Measurements from ENCODE around the gene TCAIM.
A peak's percentile ranks its signal among the peaks of the same experiment; 100 is the strongest.

TCAIM gene

DNA sequence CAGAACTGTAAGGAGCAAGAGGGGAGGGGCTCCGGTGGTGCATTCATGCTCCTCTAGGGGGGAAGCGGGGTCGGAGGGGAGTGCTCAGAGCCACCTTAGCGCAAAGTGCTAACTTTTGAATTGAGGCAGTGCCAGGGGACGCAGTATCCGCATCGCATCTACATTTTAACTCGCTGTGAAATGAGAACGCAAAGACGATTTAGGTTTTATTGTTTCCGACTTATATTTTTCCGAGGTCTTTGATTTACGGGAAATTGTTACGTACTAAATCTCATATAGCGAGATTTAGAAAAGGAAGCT is 212 bp downstream of the TCAIM start:
- peak overlapping the region; percentile 81 for H3K4me2 ChIP-seq (ENCODE audit: insufficient read depth, low read length)
- H3K36me3 ChIP-seq (ENCODE audit: insufficient read depth, low read length): 0 out of 2 replicates have a peak, but pooled peaks cover 2% of the 10 kb centered on the region
- peaks cover 31% of the 10 kb centered on the region for H3K79me2 ChIP-seq (ENCODE audit: insufficient read depth, low read length)
- no peak for DNase-seq
- peak overlapping the region; percentile 96 for H3K27ac ChIP-seq (ENCODE audit: low read length)
- peaks cover 25% of the 10 kb centered on the region for H3K4me1 ChIP-seq (ENCODE audit: insufficient read depth, low read length)
- peak overlapping the region; percentile 45 to 69 for H3K4me3 ChIP-seq (ENCODE audit: low read depth in 1 of 2, low read length in 2 of 2)
- H3K9me3 ChIP-seq (ENCODE audit: insufficient read depth, low read length, severe bottlenecking): no peaks in the 10 kb centered on the region
- no peaks in the 10 kb centered on the region for H3K27me3 ChIP-seq (ENCODE audit: insufficient read depth, low read length, poor library complexity)
- H4K20me1 ChIP-seq (ENCODE audit: insufficient read depth, low read length): no peaks in the 10 kb centered on the region
- TF ChIP-seq, protein P1, sequence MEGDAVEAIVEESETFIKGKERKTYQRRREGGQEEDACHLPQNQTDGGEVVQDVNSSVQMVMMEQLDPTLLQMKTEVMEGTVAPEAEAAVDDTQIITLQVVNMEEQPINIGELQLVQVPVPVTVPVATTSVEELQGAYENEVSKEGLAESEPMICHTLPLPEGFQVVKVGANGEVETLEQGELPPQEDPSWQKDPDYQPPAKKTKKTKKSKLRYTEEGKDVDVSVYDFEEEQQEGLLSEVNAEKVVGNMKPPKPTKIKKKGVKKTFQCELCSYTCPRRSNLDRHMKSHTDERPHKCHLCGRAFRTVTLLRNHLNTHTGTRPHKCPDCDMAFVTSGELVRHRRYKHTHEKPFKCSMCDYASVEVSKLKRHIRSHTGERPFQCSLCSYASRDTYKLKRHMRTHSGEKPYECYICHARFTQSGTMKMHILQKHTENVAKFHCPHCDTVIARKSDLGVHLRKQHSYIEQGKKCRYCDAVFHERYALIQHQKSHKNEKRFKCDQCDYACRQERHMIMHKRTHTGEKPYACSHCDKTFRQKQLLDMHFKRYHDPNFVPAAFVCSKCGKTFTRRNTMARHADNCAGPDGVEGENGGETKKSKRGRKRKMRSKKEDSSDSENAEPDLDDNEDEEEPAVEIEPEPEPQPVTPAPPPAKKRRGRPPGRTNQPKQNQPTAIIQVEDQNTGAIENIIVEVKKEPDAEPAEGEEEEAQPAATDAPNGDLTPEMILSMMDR (IDR thresholded peaks at IDR 0.05; ENCODE audit: borderline replicate concordance, extremely low read depth, low read length, poor library complexity, severe bottlenecking): no peak
- no peak for TF ChIP-seq EZH2 (IDR thresholded peaks at IDR 0.05; ENCODE audit: borderline replicate concordance, low read depth, low read length, severe bottlenecking)
- H3K9ac ChIP-seq (ENCODE audit: low read depth, low read length): peak overlapping the region; percentile 70
- peak overlapping the region; percentile 95 for H2AFZ ChIP-seq (ENCODE audit: low read depth, low read length)
- no peak for ATAC-seq (ENCODE audit: insufficient read depth, low read depth)

DNA sequence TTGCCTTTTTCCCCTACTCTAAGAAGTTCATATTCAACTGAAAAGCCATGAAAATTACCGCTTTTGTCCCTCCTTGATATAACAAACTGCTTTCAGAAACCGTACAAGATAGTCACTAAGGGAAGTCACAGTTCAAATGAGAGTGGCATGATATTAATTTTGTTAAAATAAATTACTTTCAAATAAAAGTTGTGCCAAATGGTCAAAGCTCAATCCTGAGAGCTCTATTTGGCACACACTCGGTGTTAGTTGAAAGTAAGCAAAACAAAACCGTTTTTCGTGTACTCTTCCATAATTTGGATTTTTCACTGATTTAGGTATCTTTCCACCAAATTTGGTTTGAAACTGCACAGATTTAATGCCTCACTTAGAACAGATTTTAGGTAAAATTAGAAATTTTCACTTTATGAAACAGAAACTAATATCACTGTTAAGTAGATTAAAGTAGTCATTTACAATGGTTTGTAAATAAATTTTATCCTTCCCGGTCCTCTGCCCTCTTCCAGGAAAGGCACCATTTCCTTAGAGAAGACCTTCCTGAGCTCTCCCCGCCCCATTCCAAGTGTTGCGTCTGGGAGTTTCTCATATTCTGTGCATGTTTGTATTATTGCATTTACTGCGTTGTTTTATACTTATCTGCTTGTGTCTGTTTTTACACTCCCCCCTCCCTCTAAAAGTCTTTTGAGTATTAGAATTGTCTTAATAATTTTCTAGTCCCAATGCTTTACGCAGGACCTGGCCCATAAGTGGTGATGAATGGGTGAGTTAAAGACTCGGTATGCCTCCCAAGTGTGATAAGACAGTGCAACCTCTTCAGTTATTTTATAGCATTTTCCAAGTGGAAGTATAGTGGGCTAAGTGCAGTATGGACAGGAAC is 853 bp downstream of the TCAIM start:
- Histone ChIP-seq H3K9me3 (ENCODE audit: insufficient read depth, low read length, severe bottlenecking) (no peaks in the 10 kb centered on the region), H2AFZ (ENCODE audit: low read depth, low read length) (peak overlapping the region; percentile 95), H3K9ac (ENCODE audit: low read depth, low read length) (peak overlapping the region; percentile 70), H3K36me3 (ENCODE audit: insufficient read depth, low read length) (0 out of 2 replicates have a peak, but pooled peaks cover 2% of the 10 kb centered on the region), H3K4me3 (ENCODE audit: low read depth in 1 of 2, low read length in 2 of 2) (peak overlapping the region; percentile 45 to 69), H4K20me1 (ENCODE audit: insufficient read depth, low read length) (no peaks in the 10 kb centered on the region), H3K27me3 (ENCODE audit: insufficient read depth, low read length, poor library complexity) (no peaks in the 10 kb centered on the region), H3K4me1 (ENCODE audit: insufficient read depth, low read length) (peaks cover 25% of the 10 kb centered on the region), H3K4me2 (ENCODE audit: insufficient read depth, low read length) (peak overlapping the region; percentile 81), H3K27ac (ENCODE audit: low read length) (peak overlapping the region; percentile 96), H3K79me2 (ENCODE audit: insufficient read depth, low read length) (peaks cover 36% of the 10 kb centered on the region)
- DNase-seq (no peak), ATAC-seq (ENCODE audit: insufficient read depth, low read depth) (no peak)
- no peak for TF ChIP-seq EZH2 (IDR thresholded peaks at IDR 0.05; ENCODE audit: borderline replicate concordance, low read depth, low read length, severe bottlenecking)
- TF ChIP-seq, protein P1 (IDR thresholded peaks at IDR 0.05; ENCODE audit: borderline replicate concordance, extremely low read depth, low read length, poor library complexity, severe bottlenecking): no peak

- H3K4me3 ChIP-seq (ENCODE audit: low read depth in 1 of 2, low read length in 2 of 2): peak overlapping the region in 1 of 2 experiments; percentile 69; a peak in 2 of 4 replicates
These were observed 1.5 kb downstream of the TCAIM start for GRCh38 chr3:44340058-44340395.

More at GRCh38 chr3:44340058-44340395, 1.5 kb downstream of the TCAIM start:
- H3K27ac ChIP-seq (ENCODE audit: low read length): no peak overlapping the region
- H3K79me2 ChIP-seq (ENCODE audit: insufficient read depth, low read length): peaks cover 36% of the 10 kb centered on the region
- no peaks in the 10 kb centered on the region for H4K20me1 ChIP-seq (ENCODE audit: insufficient read depth, low read length)
- peaks cover 25% of the 10 kb centered on the region for H3K4me1 ChIP-seq (ENCODE audit: insufficient read depth, low read length)
- H3K9ac ChIP-seq (ENCODE audit: low read depth, low read length): peak overlapping the region; percentile 70; the same call in 1 of the 2 replicates
- no peaks in the 10 kb centered on the region for H3K27me3 ChIP-seq (ENCODE audit: insufficient read depth, low read length, poor library complexity)
- ATAC-seq (ENCODE audit: insufficient read depth, low read depth): no peak
- no peak for TF ChIP-seq EZH2 (IDR thresholded peaks at IDR 0.05; ENCODE audit: borderline replicate concordance, low read depth, low read length, severe bottlenecking)
- TF ChIP-seq, protein P1 (IDR thresholded peaks at IDR 0.05; ENCODE audit: borderline replicate concordance, extremely low read depth, low read length, poor library complexity, severe bottlenecking): no peak
- H3K36me3 ChIP-seq (ENCODE audit: insufficient read depth, low read length): 0 out of 2 replicates have a peak, but pooled peaks cover 2% of the 10 kb centered on the region
- H3K4me2 ChIP-seq (ENCODE audit: insufficient read depth, low read length): peak overlapping the region; percentile 81
- no peak overlapping the region for H2AFZ ChIP-seq (ENCODE audit: low read depth, low read length)
- no peaks in the 10 kb centered on the region for H3K9me3 ChIP-seq (ENCODE audit: insufficient read depth, low read length, severe bottlenecking)
- no peak for DNase-seq
